ENCODE results near the gene NUP133. TPM values are rescaled to one million over a fixed set of nuclear protein-coding genes. Genes with fewer than 3 reads are reported as not detected.

NUP133 gene
- total and polyA plus RNA-seq, 2 donors (not counting 3 experiments of a cell fraction or from before 2014, with no cell fraction given): 13.4 to 43.2 TPM

DNA sequence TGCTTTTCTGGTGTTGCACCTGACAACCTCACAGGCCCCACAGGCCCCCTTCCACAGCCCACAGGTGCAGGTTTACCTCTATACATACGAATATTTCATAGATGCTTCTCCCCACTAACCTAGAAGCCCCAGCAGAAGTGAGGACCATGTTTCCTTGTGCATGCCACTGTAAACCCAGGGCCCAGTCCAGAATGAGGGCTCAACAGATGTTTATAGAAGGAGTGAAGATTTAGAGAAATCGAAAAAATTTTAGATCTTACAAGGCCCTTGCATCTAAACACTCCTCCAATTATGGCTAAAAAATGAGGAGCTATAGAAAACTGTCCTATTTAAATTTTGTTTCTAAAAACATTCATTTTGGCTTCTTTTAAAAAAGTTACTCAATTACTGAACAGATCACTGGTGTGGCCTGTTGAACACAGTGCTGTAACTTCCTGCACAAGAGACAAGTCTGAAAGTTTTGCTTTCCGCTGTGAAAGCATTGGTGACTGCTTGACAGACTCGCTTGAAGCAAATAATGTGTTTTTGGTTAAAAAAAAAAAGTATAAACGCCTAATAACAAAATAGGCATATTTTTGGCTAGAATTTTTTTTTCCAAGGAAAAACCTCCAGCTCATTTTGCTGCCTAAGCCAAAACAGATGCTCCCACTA, 49.2 kb upstream of the NUP133 start:
- H3K9me1 ChIP-seq (replicated peaks; ENCODE audit: control insufficient read depth, extremely low read depth, insufficient read depth, low read length): no peaks in the 10 kb centered on the region
- peaks cover 15% of the 10 kb centered on the region for H3K4me1 ChIP-seq (ENCODE audit: control insufficient read depth, extremely low read depth, insufficient read depth, low read length)
- no peaks in the 10 kb centered on the region for H3K36me3 ChIP-seq (ENCODE audit: control insufficient read depth in 2 of 2, extremely low read depth in 1 of 2, insufficient read depth in 2 of 2, low read length in 2 of 2)
- no peaks in the 10 kb centered on the region for H3K27me3 ChIP-seq (ENCODE audit: control insufficient read depth in 2 of 2, insufficient read depth in 2 of 2, low read length in 2 of 2)
- dilution Hi-C loops (cut with MboI; ENCODE audit: extremely low pct_ligation_motif_present, low sequenced_read_pairs) (no loop called here), intact Hi-C loops (cut with micrococcal nuclease) (loop anchor here (1.0 to 5.0 kb wide), 4 partner anchors 49 to 650 kb away; partner anchors contain the start of genes CCSAP and NUP133)
- peak overlapping the region; percentile 65 for H3K9ac ChIP-seq (replicated peaks; ENCODE audit: extremely low read depth, insufficient read depth, low read length)
- peak overlapping the region; percentile 97 for H3K4me2 ChIP-seq (ENCODE audit: insufficient read depth, low read length)
- ChIA-PET CTCF (interaction anchor here (0.6 to 3.4 kb wide), 10 partner anchors 22 to 755 kb away, joined by 4 to 69 read pairs (median 5); partner anchors contain the start of genes TAF5L and URB2), POLR2A (interaction anchor here (0.6 to 1.5 kb wide), 3 partner anchors 49 to 69 kb away, joined by 3 to 7 read pairs (median 3); partner anchors contain the start of gene NUP133)
- FAIRE-seq: peak; percentile 74
- H3K9me3 ChIP-seq (replicated peaks; ENCODE audit: control insufficient read depth, insufficient read depth, low read length): no peaks in the 10 kb centered on the region
- H3K4me3 ChIP-seq (replicated peaks in 1 of 3; ENCODE audit: insufficient read depth in 1 of 3, low read depth in 1 of 3, low read length in 3 of 3): peak overlapping the region; percentile 83 to 84 (median 84)
- no peak for TF ChIP-seq EZH2 (IDR thresholded peaks at IDR 0.05; ENCODE audit: borderline replicate concordance, low read depth, low read length, severe bottlenecking)
- TF ChIP-seq POLR2A (IDR thresholded peaks at IDR 0.05; ENCODE audit: low read depth, low read length): no peak
- no peak for TF ChIP-seq MYC (IDR thresholded peaks at IDR 0.05; ENCODE audit: low read depth, low read length)
- no peak for TF ChIP-seq GATA2 (IDR thresholded peaks at IDR 0.05; ENCODE audit: insufficient read depth, insufficient read length, low read depth, low read length)
- TF ChIP-seq JUN (IDR thresholded peaks at IDR 0.05; ENCODE audit: borderline replicate concordance, insufficient read depth, insufficient read length, low read depth): no peak
- TF ChIP-seq, protein P1, sequence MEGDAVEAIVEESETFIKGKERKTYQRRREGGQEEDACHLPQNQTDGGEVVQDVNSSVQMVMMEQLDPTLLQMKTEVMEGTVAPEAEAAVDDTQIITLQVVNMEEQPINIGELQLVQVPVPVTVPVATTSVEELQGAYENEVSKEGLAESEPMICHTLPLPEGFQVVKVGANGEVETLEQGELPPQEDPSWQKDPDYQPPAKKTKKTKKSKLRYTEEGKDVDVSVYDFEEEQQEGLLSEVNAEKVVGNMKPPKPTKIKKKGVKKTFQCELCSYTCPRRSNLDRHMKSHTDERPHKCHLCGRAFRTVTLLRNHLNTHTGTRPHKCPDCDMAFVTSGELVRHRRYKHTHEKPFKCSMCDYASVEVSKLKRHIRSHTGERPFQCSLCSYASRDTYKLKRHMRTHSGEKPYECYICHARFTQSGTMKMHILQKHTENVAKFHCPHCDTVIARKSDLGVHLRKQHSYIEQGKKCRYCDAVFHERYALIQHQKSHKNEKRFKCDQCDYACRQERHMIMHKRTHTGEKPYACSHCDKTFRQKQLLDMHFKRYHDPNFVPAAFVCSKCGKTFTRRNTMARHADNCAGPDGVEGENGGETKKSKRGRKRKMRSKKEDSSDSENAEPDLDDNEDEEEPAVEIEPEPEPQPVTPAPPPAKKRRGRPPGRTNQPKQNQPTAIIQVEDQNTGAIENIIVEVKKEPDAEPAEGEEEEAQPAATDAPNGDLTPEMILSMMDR (IDR thresholded peaks at IDR 0.05; ENCODE audit: extremely low read depth in 1 of 2, insufficient read depth in 1 of 2, low read depth in 1 of 2, low read length in 2 of 2): no peak
- TF ChIP-seq, protein P2, sequence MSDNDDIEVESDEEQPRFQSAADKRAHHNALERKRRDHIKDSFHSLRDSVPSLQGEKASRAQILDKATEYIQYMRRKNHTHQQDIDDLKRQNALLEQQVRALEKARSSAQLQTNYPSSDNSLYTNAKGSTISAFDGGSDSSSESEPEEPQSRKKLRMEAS (IDR thresholded peaks at IDR 0.05; ENCODE audit: insufficient read depth, insufficient read length): no peak
- H4K20me1 ChIP-seq (replicated peaks; ENCODE audit: control insufficient read depth, extremely low read depth, insufficient read depth, low read length): no peaks in the 10 kb centered on the region
- H2AFZ ChIP-seq (ENCODE audit: low read depth, low read length): peak overlapping the region; percentile 73
- H3K27ac ChIP-seq (ENCODE audit: insufficient read depth, low read depth, low read length): no peak overlapping the region
- DNase-seq (ENCODE audit: low read depth, low spot score): peak; percentile 19
- peaks cover 44% of the 10 kb centered on the region for H3K79me2 ChIP-seq (ENCODE audit: control insufficient read depth, insufficient read depth, low read length)
- BruUV-seq (replicated peaks): TSS peak; percentile 36

Data from endothelial cell of umbilical vein (primary cell).